GM23338 (cell line): ENCODE results near the gene AK6. TPM values are rescaled to one million over a fixed set of nuclear protein-coding genes. Genes with fewer than 3 reads are reported as not detected.

Experiments
- ATAC-seq: fragments of 200-7000 bp; cut with Tn5 transposase; 3 replicates; pipeline ENCODE4 v1.9.1; 2020
- DNase-seq: peaks from one replicate; pipeline ENCODE4 v3.0.0-alpha.2; 2015; ENCODE audit warnings: low spot score
- H2AFZ ChIP-seq: fragments of 200-600 bp; sonication (generic); 2 replicates; pipeline ENCODE4 v1.8.0; 2016; ENCODE audit warnings: antibody characterized with exemption, mild to moderate bottlenecking, moderate library complexity
- H3F3A ChIP-seq: fragments of 200-600 bp; sonication (generic); replicated peaks from 2 replicates; pipeline ENCODE4 v1.8.0; 2017; ENCODE audit warnings: antibody characterized with exemption, mixed run types, low read depth
- H3K27ac ChIP-seq: fragments of 200-600 bp; sonication (generic); 2 replicates; pipeline ENCODE4 v1.6.1; 2016; ENCODE audit warnings: low read depth
- H3K27me3 ChIP-seq: fragments of 200-600 bp; sonication (generic); 2 replicates; pipeline ENCODE4 v1.8.0; 2016; ENCODE audit warnings: mild to moderate bottlenecking, mixed run types, moderate library complexity; ENCODE audit not compliant: insufficient read depth
- H3K36me3 ChIP-seq: fragments of 200-600 bp; sonication (generic); 2 replicates; pipeline ENCODE4 v1.8.0; 2016; ENCODE audit warnings: mild to moderate bottlenecking; ENCODE audit not compliant: insufficient read depth
- H3K4me1 ChIP-seq: fragments of 200-600 bp; sonication (generic); 2 replicates; pipeline ENCODE4 v1.8.0; 2016; ENCODE audit warnings: mild to moderate bottlenecking, moderate library complexity; ENCODE audit not compliant: insufficient read depth
- H3K4me2 ChIP-seq: fragments of 200-600 bp; sonication (generic); 2 replicates; pipeline ENCODE4 v1.7.1; 2017; ENCODE audit warnings: mixed run types
- H3K4me3 ChIP-seq: fragments of 200-600 bp; sonication (generic); 2 replicates; pipeline ENCODE4 v1.6.1; 2016; ENCODE audit warnings: mixed run types
- H3K79me2 ChIP-seq: fragments of 200-600 bp; sonication (generic); replicated peaks from 2 replicates; pipeline ENCODE4 v1.8.0; 2017; ENCODE audit warnings: mild to moderate bottlenecking; ENCODE audit not compliant: insufficient read depth
- H3K9me2 ChIP-seq: fragments of 200-600 bp; sonication (generic); 2 replicates; pipeline ENCODE4 v1.8.0; 2017; ENCODE audit not compliant: insufficient read depth
- H4K20me1 ChIP-seq: fragments of 200-600 bp; sonication (generic); replicated peaks from 2 replicates; pipeline ENCODE4 v1.8.0; 2017; ENCODE audit warnings: mild to moderate bottlenecking; ENCODE audit not compliant: insufficient read depth
- H3K27ac Mint-ChIP-seq: 2 replicates; pipeline ENCODE4 v1.8.0; 2020; ENCODE audit warnings: inconsistent platforms, mild to moderate bottlenecking, moderate library complexity, mixed read lengths
- H3K27me3 Mint-ChIP-seq: 3 replicates; pipeline ENCODE4 v1.8.0; 2022; ENCODE audit warnings: low read depth, mild to moderate bottlenecking, moderate library complexity, mixed read lengths, inconsistent platforms; ENCODE audit not compliant: insufficient read depth, poor library complexity
- H3K36me3 Mint-ChIP-seq: 3 replicates; pipeline ENCODE4 v1.8.0; 2021; ENCODE audit warnings: low read depth, mild to moderate bottlenecking, inconsistent platforms, moderate library complexity, mixed read lengths
- H3K4me1 Mint-ChIP-seq: 3 replicates; pipeline ENCODE4 v1.8.0; 2020; ENCODE audit warnings: mild to moderate bottlenecking, inconsistent platforms, mixed read lengths
- H3K4me3 Mint-ChIP-seq: 3 replicates; pipeline ENCODE4 v1.8.0; 2021; ENCODE audit warnings: moderate library complexity, mild to moderate bottlenecking, inconsistent platforms, mixed read lengths
- H3K9me3 Mint-ChIP-seq: 3 replicates; pipeline ENCODE4 v1.8.0; 2020; ENCODE audit warnings: moderate library complexity, mild to moderate bottlenecking, inconsistent platforms, mixed read lengths
- CREB1 ChIP-seq: fragments of 250-450 bp; sonication (Bioruptor Pico); IDR thresholded peaks from 2 replicates; pipeline ENCODE4 v1.5.0; 2020; ENCODE audit warnings: low read depth, mild to moderate bottlenecking, moderate library complexity
- CTCF ChIP-seq, 2 experiments: fragments of 200-600 bp in 1 of 2; sonication (generic) in 1 of 2; conservative IDR thresholded peaks; 2 replicates each; pipeline versions ENCODE4 v1.5.1 to v1.6.1; 2016 to 2017; ENCODE audit warnings: antibody characterized with exemption in 2 of 2, low read depth in 2 of 2, mild to moderate bottlenecking in 2 of 2, moderate library complexity in 1 of 2
- EZH2phosphoT487 ChIP-seq: fragments of 200-600 bp; sonication (generic); IDR thresholded peaks from one replicate; pipeline ENCODE4 v1.8.1; 2018; ENCODE audit warnings: antibody characterized with exemption; ENCODE audit not compliant: unreplicated experiment
- JUNB ChIP-seq: IDR thresholded peaks from one replicate; pipeline ENCODE4 v1.6.1; 2016; ENCODE audit warnings: antibody characterized with exemption; ENCODE audit not compliant: unreplicated experiment
- POLR2AphosphoS5 ChIP-seq: IDR thresholded peaks from 2 replicates; pipeline ENCODE4 v1.6.1; 2016; ENCODE audit warnings: antibody characterized with exemption, low read depth
- STAT1 ChIP-seq: IDR thresholded peaks from one replicate; pipeline ENCODE4 v1.6.1; 2016; ENCODE audit warnings: antibody characterized with exemption; ENCODE audit not compliant: unreplicated experiment
- ZNF114 ChIP-seq: fragments of 250-450 bp; sonication (Bioruptor Pico); IDR thresholded peaks from 2 replicates; pipeline ENCODE4 v1.5.0; 2020; ENCODE audit warnings: mild to moderate bottlenecking, moderate library complexity
- ZNF331 ChIP-seq: fragments of 250-450 bp; sonication (Bioruptor Pico); IDR thresholded peaks from 2 replicates; pipeline ENCODE4 v1.5.0; 2020; ENCODE audit warnings: low read depth, mild to moderate bottlenecking, moderate library complexity
- polyA plus RNA-seq: library from polyadenylated mRNA; unstranded; fragments of >200 nt; fragmentation: Nextera tagmentation; extraction: Ambion mirVana; gene quantifications from 2 replicates; pipeline ENCODE4 v1.2.1, GENCODE V29; 2016
- total RNA-seq: library from RNA; depleted of rRNA; stranded (reverse); fragments of >200 nt; shearing (Covaris generic); gene quantifications from 2 replicates; pipeline ENCODE4 v1.2.3, GENCODE V29; 2014
- TF ChIP-seq, protein P1 (sequence below): fragments of 250-450 bp; sonication (Bioruptor Pico); IDR thresholded peaks from 2 replicates; pipeline ENCODE4 v1.5.0; 2020; ENCODE audit warnings: mild to moderate bottlenecking, moderate library complexity

The AK6 gene
- total and polyA plus RNA-seq, 2 experiments from 2014 or later: 37.3 to 260 TPM

DNA sequence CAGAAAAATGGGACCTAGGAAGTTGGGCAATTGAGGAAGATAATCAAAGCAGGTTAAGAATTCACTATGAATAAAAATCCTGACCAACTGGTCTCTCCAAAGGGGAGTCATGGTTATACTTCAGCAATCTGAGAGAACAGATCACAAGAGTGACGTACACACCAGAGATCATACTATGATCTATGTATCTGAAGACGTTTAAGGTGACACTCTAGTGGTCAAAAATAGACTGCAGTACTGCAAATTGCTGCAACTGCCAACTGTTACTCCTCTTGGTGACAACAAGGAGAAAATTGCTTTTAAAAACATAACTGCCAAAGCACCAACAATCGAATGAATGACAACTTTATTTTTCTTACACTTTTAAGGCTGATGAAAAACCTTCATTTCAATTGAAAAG, 4.9 kb downstream of the AK6 start:
- Histone ChIP-seq H3K9me2 (no peaks in the 10 kb centered on the region), H3K4me1 (no peaks in the 10 kb centered on the region), H4K20me1 (peaks cover 21% of the 10 kb centered on the region), H3F3A (no peaks in the 10 kb centered on the region), H3K27ac (no peak overlapping the region), H3K4me3 (no peak overlapping the region), H3K4me2 (no peak overlapping the region), H3K27me3 (no peaks in the 10 kb centered on the region), H3K36me3 (peaks cover 19% of the 10 kb centered on the region; the same call in 1 of the 2 replicates), H2AFZ (no peak overlapping the region), H3K79me2 (peaks cover 79% of the 10 kb centered on the region)
- DNase-seq (peak; percentile 13), ATAC-seq (no peak)
- Mint-ChIP-seq H3K4me1 (peaks cover 6% of the 10 kb centered on the region), H3K27ac (no peak overlapping the region), H3K36me3 (peaks cover 49% of the 10 kb centered on the region), H3K9me3 (no peaks in the 10 kb centered on the region), H3K27me3 (peaks cover 4% of the 10 kb centered on the region), H3K4me3 (no peak overlapping the region)
- TF ChIP-seq CTCF (conservative IDR thresholded peaks at IDR 0.05; ENCODE audit: low read depth in 2 of 2) (peak in 1 of 2 experiments; percentile 50; a peak in 2 of 4 replicates), EZH2phosphoT487 (no peak)

- Histone ChIP-seq H3K4me2 (no peak overlapping the region), H3K36me3 (peaks cover 5% of the 10 kb centered on the region; the same call in 1 of the 2 replicates), H2AFZ (no peak overlapping the region), H3K27me3 (no peaks in the 10 kb centered on the region), H3K79me2 (peaks cover 64% of the 10 kb centered on the region), H3K4me3 (no peak overlapping the region), H4K20me1 (peaks cover 17% of the 10 kb centered on the region), H3F3A (no peaks in the 10 kb centered on the region), H3K9me2 (no peaks in the 10 kb centered on the region), H3K4me1 (no peaks in the 10 kb centered on the region), H3K27ac (no peak overlapping the region)
- no peak for ATAC-seq
- H3K27me3 Mint-ChIP-seq: no peaks in the 10 kb centered on the region
- no peaks in the 10 kb centered on the region for H3K9me3 Mint-ChIP-seq
- no peaks in the 10 kb centered on the region for H3K4me1 Mint-ChIP-seq
- DNase-seq: no peak
- H3K4me3 Mint-ChIP-seq: no peak overlapping the region
- H3K36me3 Mint-ChIP-seq: peaks cover 30% of the 10 kb centered on the region
- H3K27ac Mint-ChIP-seq: no peak overlapping the region
- TF ChIP-seq CTCF (conservative IDR thresholded peaks at IDR 0.05; ENCODE audit: low read depth in 2 of 2) (no peak), JUNB (no peak), ZNF114 (no peak), CREB1 (CRISPR knock-in tag) (no peak), STAT1 (no peak), EZH2phosphoT487 (no peak), POLR2AphosphoS5 (no peak), ZNF331 (CRISPR knock-in tag) (no peak)
- TF ChIP-seq, protein P1, sequence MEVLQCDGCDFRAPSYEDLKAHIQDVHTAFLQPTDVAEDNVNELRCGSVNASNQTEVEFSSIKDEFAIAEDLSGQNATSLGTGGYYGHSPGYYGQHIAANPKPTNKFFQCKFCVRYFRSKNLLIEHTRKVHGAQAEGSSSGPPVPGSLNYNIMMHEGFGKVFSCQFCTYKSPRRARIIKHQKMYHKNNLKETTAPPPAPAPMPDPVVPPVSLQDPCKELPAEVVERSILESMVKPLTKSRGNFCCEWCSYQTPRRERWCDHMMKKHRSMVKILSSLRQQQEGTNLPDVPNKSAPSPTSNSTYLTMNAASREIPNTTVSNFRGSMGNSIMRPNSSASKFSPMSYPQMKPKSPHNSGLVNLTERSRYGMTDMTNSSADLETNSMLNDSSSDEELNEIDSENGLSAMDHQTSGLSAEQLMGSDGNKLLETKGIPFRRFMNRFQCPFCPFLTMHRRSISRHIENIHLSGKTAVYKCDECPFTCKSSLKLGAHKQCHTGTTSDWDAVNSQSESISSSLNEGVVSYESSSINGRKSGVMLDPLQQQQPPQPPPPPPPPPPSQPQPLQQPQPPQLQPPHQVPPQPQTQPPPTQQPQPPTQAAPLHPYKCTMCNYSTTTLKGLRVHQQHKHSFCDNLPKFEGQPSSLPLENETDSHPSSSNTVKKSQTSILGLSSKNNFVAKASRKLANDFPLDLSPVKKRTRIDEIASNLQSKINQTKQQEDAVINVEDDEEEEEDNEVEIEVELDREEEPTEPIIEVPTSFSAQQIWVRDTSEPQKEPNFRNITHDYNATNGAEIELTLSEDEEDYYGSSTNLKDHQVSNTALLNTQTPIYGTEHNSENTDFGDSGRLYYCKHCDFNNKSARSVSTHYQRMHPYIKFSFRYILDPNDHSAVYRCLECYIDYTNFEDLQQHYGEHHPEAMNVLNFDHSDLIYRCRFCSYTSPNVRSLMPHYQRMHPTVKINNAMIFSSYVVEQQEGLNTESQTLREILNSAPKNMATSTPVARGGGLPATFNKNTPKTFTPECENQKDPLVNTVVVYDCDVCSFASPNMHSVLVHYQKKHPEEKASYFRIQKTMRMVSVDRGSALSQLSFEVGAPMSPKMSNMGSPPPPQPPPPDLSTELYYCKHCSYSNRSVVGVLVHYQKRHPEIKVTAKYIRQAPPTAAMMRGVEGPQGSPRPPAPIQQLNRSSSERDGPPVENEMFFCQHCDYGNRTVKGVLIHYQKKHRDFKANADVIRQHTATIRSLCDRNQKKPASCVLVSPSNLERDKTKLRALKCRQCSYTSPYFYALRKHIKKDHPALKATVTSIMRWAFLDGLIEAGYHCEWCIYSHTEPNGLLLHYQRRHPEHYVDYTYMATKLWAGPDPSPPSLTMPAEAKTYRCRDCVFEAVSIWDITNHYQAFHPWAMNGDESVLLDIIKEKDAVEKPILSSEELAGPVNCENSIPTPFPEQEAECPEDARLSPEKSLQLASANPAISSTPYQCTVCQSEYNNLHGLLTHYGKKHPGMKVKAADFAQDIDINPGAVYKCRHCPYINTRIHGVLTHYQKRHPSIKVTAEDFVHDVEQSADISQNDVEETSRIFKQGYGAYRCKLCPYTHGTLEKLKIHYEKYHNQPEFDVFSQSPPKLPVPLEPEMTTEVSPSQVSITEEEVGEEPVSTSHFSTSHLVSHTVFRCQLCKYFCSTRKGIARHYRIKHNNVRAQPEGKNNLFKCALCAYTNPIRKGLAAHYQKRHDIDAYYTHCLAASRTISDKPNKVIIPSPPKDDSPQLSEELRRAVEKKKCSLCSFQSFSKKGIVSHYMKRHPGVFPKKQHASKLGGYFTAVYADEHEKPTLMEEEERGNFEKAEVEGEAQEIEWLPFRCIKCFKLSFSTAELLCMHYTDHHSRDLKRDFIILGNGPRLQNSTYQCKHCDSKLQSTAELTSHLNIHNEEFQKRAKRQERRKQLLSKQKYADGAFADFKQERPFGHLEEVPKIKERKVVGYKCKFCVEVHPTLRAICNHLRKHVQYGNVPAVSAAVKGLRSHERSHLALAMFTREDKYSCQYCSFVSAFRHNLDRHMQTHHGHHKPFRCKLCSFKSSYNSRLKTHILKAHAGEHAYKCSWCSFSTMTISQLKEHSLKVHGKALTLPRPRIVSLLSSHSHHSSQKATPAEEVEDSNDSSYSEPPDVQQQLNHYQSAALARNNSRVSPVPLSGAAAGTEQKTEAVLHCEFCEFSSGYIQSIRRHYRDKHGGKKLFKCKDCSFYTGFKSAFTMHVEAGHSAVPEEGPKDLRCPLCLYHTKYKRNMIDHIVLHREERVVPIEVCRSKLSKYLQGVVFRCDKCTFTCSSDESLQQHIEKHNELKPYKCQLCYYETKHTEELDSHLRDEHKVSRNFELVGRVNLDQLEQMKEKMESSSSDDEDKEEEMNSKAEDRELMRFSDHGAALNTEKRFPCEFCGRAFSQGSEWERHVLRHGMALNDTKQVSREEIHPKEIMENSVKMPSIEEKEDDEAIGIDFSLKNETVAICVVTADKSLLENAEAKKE (CRISPR knock-in tag): no peak
Measured at GRCh38 chr5:69360442-69360841, 8.9 kb downstream of the AK6 start.
